Urothelium cell line (cell line): ENCODE data around the gene METTL5.

Source experiments
- DNase-seq: peaks from one replicate; pipeline ENCODE4 v3.0.0; 2011; ENCODE audit warnings: low spot score, mixed read lengths
- FAIRE-seq: peaks from 2 replicates; lab custom pipeline; 2011; peaks lifted over from hg19 to GRCh38; lab: Jason Lieb, UNC

The METTL5 gene

GRCh38 chr2:169782513-169782912 lies 42.2 kb downstream of the METTL5 start:
- FAIRE-seq (no peak), DNase-seq (no peak)

- DNase-seq: no peak
- FAIRE-seq: no peak
Measured at GRCh38 chr2:169781249-169782013, 43.3 kb downstream of the METTL5 start.

- DNase-seq (no peak), FAIRE-seq (no peak)
Measured at GRCh38 chr2:169778446-169778845, 46.3 kb downstream of the METTL5 start.

GRCh38 chr2:169776252-169776761 lies 48.4 kb downstream of the METTL5 start:
- FAIRE-seq (no peak), DNase-seq (no peak)

- DNase-seq (no peak), FAIRE-seq (no peak)
Measured at GRCh38 chr2:169775765-169776164, 48.9 kb downstream of the METTL5 start.

GRCh38 chr2:169775354-169775753 lies 49.4 kb downstream of the METTL5 start:
- no peak for FAIRE-seq
- no peak for DNase-seq

- no peak for FAIRE-seq
Measured at GRCh38 chr2:169772651-169773050, 52.1 kb downstream of the METTL5 start.

GRCh38 chr2:169771612-169772011 lies 53.1 kb downstream of the METTL5 start:
- DNase-seq (no peak), FAIRE-seq (no peak)

More at GRCh38 chr2:169772651-169773050, 52.1 kb downstream of the METTL5 start:
- no peak for DNase-seq

- FAIRE-seq (no peak), DNase-seq (no peak)
Measured at GRCh38 chr2:169771021-169771420, 53.7 kb downstream of the METTL5 start.

- DNase-seq (no peak), FAIRE-seq (no peak)
Measured at GRCh38 chr2:169768262-169768995, 56.3 kb downstream of the METTL5 start.

GRCh38 chr2:169767243-169767888 lies 57.3 kb downstream of the METTL5 start:
- peak; percentile 36 for DNase-seq
- FAIRE-seq: no peak

GRCh38 chr2:169765523-169765922 lies 59.2 kb downstream of the METTL5 start:
- no peak for FAIRE-seq
- no peak for DNase-seq

GRCh38 chr2:169761970-169762292 lies 62.8 kb downstream of the METTL5 start:
- DNase-seq (no peak), FAIRE-seq (no peak)
